HG03280 (cell line): Measurements from ENCODE around the gene CEP68.
"Not testable (repeated sequence)": the region's sequence is repeated elsewhere in the genome, so short reads cannot be mapped to it uniquely, and the experiment has no call there.

Experiments used
- ATAC-seq: cut with Tn5 transposase; IDR thresholded peaks from one replicate; pipeline ENCODE4 v1.9.1; 2021; ENCODE audit warnings: mild to moderate bottlenecking, moderate library complexity; ENCODE audit not compliant: unreplicated experiment

CEP68 gene

DNA sequence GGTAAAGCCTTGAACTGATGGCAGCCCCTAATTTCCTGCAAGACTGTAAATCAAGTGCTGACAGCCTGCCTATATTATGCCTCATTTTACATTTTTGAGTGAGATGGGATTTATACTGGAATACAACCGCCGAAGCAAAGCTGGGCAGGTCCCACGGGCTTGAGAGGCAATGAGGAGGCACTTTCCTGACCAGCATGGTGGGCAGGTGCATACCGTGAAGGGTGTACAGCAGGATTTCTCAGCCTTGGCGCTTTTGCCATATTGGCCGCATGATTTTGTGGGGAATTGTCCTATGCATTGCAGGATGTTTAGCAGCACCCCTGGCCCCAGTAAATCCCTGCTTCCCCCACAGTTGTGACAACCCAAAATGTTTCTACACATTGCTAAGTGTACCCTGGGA lies 22.8 kb downstream of the CEP68 start:
- ATAC-seq, result no peak

DNA sequence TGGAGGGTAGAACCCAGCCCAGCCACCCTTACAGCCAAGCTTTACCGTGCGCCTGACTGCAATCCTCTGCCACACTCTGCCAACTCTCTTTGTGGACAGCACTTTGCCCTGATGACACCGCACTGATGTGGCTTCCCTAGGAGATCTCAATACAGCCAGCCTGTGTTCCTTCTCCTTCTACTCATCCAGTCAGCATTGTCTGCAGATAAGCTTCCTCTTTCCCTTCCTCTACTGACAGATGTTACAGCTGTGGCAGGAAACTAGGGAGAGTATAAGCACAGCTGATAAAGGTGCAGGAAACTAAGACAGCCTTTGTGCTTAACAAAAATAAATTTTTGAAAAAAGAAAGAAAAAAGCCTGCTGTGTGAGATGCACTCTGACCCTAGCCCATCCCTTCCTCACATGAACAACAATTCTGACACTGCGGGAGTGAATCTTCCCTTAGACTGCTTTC lies 25.0 kb downstream of the CEP68 start:
- ATAC-seq, result no peak

DNA sequence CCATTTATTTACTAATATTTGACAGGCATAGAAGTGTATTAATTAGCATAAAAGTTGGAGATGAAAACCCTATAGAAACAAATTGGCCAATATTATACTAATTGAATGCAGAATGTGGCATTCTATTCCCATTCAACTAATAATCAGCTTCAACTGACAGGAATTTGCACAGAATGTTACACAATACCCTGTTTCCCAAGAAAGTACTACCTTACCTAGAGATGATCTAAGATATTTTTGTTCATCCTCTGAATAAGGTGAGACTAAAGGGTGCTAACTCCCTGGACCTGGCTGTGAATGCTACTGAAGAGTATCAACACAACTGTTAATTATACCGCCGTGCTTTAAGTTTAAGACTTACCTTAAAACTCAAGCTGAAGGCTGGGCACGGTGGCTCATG lies 28.9 kb downstream of the CEP68 start:
- ATAC-seq, result no peak

DNA sequence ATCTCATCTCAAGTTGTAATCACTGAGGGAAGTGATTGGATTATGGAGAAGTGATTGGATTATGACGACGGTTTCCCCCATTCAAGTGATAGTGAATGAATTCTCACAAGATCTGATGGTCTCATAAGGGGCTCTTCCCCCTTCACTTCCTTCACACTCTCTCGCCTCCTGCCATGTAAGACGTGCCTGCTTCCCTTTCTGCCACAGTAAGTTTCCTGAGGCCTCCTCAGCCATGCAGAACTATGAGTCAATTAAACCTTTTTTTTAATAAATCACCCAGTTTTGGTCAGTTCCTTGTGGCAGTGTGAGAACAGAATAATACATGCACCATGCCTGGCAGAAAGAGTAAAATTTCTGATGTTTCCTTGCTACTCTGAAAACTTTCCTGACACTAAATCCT lies 36.6 kb downstream of the CEP68 start:
- ATAC-seq, result no peak

DNA sequence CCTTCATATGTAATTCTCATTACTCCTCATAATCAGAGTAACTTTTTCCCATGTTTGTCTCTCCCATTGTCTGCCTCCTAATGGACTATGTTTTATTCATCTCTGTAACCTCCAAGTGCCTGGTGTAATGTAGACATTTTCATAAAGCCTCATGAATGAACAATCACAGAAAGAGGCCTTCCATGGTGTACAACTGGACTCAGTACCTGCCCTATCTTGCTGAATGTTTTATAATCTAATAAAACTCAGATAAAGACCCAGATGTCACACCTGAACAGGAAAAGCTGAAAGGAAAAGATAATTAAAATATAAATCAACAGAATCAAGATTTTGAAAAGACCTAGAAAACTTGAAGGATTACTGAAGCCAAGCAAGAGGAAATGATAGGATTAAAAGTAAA lies 37.0 kb downstream of the CEP68 start:
- no peak for ATAC-seq

DNA sequence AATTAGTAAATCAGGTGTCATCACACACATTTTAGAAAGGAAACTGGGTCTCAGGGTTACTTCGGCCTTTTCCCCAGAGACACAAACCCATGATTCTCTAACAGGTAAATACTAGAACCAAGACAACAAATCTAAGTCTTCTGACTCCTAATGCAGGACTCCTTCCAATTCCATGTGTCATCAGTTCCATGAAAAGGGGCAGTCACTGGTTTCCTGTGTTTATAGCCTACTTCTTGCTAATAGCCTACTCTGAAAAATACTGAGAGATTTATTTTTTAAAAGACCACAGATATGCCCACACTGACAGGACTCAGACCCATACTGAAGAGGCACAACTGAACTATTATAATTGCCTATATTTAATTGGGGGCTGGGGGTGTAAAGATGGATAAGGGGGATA lies 40.7 kb downstream of the CEP68 start:
- ATAC-seq, result no peak

DNA sequence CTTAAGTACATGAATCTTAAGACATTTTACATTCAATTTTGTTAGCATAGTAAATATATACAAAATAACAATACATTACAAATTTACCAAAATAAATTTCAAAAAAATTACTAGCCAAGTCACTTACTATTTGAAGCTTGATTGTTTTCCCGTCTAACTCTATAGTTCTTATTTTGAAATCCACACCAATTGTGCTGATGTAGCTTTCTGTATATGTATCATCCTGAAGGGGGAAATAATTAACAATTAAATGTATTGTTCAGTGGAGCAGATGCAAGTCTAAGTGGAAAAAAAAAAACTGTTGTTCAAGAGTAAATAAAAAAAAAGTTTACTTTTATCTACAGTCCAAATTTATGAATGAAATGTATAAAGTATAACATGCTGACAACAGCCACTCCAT lies 41.6 kb downstream of the CEP68 start:
- no peak for ATAC-seq

DNA sequence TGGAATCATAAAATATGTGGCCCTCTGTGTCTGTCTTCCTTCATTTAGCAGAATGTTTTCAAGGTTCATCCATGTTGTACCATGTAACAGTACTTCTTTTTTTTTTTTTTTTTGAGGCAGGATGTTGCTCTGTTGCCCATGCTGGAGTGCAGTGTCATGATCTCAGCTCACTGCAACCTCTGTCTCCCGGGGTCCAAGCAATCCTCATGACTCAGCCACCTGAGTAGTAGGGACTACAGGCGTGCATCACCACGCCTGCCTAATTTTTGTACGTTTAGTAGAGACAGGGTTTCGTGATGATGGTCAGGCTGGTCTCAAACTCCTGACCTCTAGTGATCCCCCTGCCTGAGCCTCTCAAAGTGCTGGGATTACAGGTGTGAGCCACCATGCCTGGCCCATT lies 42.5 kb downstream of the CEP68 start:
- ATAC-seq, result no peak

DNA sequence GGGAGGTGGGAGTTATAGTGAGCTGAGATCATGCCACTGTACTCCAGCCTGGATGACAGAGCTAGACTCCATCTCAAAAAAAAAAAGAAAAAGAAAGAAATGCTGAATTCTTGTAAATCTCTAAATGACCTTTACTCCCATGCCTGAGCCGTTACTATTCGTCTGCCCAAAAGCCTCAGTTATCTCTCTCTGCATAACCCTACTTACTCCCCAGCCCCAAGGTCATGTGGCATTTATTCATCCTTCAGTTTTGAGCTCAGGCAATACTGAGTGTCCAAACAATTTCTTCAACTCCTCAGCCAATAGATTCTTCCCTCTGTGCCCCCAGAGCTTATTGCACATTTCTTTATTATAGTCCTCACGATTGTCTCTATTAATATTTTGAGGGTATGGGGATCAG lies 44.9 kb downstream of the CEP68 start:
- ATAC-seq, result no peak

DNA sequence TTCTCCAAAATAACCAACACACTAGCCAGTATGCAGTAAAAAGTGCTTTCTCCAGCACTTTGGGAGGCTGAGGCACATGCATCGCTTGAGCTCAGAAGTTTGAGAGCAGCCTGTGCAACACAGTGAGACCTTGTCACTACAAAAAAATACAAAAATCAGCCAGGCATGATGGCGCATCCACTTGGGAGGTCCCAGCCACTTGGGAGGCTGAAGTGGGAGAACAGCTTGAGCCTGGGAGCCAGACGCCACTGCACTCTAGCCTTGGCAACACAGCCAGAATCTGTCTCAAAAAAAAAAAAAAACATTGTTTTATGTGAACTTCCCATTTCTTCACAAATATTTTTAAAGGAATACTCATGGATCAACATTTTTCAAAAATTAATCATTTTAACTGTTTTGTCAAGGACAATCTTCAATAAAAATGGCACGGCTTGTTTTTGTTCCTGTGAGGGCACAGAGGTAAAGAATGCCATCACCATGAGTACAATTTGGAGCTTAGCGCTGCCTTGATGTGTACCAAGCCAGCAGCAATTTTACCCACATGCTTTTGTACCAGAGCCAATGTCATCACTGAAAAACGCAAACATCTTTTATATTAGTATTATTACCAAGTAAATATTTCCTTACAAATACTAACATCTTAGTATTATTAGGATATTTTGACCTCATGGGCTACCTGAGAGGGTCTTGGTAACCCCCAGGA lies 46.9 kb downstream of the CEP68 start:
- no peak for ATAC-seq

DNA sequence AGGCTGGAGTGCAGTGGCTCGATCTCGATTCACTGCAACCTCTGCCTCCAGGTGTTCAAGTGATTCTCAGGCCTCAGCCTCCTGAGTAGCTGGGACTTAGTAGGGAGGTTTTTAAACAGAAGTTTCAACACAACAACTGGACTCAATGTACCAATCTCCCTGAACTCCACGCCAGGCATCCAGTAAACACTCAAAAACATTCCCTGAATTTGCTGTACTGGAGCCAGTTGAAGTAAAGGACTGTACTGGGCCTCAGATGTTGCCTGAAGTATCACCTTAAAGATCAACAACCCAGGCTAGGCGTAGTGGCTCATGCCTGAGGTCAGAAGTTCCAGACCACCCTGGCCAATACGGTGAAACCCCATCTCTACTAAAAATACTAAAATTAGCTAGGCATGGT lies 51.3 kb downstream of the CEP68 start:
- ATAC-seq, result no peak

DNA sequence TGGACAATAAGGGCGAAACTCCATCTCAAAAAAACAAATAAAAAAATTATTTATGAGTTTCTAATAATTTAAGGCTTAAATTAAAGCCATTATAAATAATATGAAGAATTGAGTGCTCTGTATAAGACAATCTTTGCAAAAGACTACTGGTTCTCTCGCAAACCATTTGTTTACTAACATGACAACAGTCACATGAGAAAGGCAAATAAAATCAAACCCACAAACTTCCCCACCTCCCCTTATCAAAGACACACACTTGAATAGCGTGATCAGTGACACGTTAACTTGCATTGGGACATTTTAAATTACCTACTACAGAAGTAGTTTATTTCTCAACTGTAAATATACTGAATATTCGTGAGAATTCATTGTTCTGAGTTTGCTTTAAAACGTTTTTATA lies 52.6 kb downstream of the CEP68 start:
- no peak for ATAC-seq

DNA sequence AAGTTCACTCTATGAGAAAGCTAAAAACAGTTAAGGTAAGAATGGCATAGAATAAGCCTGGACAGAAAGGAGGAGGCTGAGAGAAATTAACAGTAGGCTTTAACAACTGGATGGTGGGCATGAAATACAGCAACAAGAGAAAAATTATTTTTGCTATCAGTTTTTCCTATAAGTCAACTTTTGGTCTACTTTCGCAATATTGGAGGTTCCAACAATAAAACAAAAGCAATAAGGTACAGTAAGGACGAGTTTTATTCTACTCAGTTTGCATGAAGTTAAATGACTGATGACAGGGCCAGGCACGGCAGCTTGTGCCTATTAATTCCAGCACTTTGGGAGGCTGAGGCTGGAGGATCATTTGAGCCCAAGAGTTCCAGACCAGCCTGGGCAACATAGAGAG lies 56.4 kb downstream of the CEP68 start:
- no peak for ATAC-seq

DNA sequence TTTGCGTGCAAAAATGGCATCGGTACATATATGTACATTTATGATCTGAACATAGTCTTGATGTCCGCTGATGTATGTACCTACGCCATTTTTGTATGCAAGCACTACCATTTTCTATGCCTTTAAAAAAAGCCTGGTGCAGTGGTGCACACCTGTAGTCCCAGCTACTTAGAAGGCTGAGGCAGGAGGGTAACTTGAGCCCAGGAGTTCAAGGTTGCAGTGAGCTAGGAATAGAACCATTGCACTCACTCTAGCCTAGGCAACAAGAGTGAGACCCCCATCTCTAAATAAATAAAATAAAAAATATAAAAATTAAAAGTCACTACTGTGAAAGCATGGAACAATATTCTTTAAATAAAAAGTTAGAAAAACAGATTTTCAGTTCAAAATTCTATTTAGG lies 57.0 kb downstream of the CEP68 start:
- no peak for ATAC-seq

DNA sequence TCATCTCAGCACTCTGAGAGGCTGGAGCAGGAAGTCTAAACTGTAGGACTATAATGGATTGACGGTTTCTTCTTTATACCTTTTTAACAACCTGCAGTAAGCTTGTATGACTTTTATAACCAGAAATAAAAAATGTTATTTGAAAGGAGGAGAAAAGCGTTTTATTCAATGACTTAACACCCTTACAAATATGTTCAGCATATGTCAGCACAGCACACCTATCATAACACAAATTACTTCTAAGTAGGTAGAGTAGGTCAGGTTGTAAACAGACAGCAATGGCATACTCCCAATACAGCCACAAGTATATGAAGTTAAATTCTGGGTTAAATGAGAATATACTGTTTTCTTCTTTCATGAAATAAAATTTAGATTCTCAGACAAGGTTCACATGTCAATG lies 57.6 kb downstream of the CEP68 start:
- no peak for ATAC-seq

DNA sequence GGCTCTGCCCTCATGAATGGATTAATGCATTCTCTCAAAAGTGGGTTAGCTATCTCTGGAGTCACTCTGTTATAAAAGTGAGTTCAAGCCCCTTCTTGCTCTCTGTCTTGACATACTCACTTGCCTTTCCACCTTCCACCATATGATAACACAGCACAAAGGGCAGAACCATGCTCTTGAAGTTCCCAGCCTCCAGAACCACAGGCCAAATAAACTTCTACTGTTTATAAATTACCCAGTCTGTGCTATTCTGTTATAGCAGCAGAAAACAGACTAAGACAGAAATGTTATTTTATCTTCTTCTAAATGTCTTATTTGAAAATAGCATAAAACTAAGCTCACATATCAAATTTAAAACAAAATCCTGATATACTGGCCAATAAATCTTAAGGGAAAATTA lies 58.7 kb downstream of the CEP68 start:
- no peak for ATAC-seq

DNA sequence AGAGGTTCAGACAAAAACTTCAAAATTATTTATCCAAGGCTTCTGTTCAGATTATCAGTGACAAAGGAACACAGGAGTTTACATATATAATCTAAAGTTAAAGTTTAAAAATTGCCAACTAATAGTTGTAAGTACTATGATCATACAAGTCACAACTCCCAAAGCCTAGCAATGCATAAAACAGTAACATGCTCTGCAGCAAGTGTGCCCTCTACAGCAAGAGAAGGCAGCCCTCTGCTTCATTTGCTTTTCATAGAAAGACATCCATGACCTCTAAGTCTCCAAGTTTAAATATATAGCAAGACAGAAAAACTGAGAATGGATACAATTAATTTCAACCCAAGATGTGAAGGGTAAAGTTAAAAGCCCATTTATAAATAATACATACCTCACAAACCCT lies 60.4 kb downstream of the CEP68 start:
- ATAC-seq, result no peak

DNA sequence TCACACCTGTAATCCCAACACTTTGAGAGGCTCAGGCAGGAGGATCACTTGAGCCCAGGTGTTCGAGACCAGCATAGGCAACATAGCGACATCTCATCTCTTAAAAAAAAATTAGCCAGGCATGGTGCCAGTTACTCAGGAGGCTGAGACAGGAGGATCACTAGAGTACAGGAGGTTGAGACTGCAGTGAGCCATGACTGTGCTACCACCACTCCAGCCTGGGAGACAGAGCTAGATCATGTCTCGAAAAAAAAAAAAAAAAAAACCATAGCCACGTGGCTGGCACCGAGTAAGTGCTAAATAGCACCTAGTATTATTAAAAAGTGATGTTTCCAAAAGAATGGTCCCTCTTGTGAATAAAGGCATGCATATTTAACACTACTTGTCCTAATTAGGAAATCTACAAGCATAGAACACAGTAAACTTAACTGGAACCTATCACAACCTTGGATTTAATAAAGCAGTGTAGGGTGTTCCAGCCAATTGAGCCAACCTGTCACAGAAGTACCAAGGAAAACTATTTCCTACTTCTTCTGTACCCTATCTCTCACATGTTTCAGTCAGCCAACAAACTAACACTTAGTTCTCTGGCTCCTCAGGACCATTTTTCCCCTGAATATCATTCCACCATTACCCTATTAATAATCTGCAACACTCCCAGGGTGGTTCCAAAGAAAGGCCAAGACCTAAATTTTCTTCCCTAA lies 64.9 kb downstream of the CEP68 start:
- no peak for ATAC-seq

DNA sequence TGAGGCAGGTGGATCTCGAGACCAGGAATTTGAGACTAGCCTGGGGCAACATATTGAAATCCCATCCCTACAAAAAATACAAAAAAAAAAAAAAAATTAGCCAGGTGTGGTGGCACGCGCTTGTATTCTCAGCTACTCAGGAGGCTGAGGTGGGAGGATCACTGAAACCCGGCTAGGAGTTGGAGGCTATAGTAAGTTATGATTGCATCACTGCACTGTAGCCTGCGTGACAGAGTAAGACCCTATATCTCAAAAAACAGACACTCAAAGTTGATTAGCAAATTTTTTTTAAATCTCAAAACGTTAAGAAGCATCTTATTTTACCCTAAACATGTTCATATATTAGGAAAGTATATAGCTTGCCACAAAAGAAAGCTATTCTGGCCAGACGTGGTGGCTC lies 66.1 kb downstream of the CEP68 start:
- ATAC-seq, result no peak

DNA sequence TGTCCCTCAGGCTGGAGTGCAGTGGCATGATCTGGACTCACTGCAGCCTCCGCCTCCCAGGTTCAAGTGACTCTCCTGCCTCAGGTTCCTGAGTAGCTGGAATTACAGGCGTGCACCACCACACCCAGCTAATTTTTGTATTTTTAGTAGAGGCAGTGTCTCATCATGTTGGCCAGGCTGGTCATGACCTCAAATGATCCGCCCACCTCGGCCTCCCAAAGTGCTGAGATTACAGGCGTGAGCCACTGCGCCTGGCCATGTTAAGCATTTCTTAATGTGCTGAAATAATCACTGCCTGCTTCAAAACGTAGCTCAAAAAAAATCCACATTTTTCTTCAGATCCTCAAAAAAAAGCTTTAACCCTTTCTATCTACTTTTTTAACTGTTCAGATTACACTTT lies 69.2 kb downstream of the CEP68 start:
- ATAC-seq, result not testable (repeated sequence)

DNA sequence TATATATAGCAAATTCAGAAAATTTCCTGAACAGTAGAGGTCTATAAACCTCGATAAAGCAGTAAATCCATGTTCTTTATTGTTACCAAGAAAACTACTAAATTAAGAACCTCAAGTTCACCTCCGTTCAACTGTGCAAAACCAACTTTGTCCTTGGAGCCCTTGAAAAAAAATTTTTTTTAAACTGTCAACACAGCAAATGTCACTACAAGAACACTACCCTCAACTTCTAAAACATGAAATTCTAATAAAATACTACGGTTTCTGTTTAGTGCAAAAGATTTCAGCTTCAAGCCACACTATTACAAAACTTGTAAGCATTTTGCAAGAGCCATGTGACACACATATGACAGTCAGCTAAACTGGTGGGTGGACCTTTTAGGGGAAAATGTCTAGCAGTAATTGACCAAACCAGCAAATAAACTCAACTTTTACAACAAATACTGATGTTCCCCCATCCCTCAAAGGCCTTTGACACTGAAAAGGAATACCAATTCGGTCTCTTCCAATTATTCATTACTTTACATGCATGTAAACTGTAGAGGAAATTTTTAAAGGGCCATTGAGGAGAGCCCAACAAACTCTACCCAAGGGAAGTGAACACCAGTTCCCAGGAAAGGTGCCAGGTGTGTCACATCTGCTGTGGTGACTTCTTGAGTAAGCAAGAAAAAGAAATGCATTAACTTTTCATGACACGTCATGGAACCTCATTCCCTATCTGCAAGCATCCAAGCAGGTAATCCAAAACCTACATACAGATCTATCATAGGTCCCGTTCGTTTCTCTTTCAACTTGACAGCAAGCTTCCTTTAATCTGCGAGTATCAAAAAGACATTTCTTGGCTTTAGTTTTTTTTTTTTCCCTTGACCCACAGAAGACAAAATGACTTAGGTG lies 72.3 kb downstream of the CEP68 start:
- no peak for ATAC-seq
